ENCODE data around the gene ATP13A3. TPM values are rescaled to one million over a fixed set of nuclear protein-coding genes. Genes with fewer than 3 reads are reported as not detected.

The ATP13A3 gene
- total and polyA plus RNA-seq, 2 of the 4 experiments (the other 2 are of a cell fraction), result 48.1 to 154 TPM

GRCh38 chr3:194475978-194476377 is 10.8 kb downstream of the ATP13A3 start:
- H3K36me3 ChIP-seq (ENCODE audit: control insufficient read depth, insufficient read depth, low read length), result peaks cover 11% of the 10 kb centered on the region
- ChIA-PET CTCF (interaction anchor here (0.6 kb wide), 2 partner anchors 56 to 126 kb away, joined by 3 to 4 read pairs; no protein-coding TSS in a partner anchor), POLR2A (ENCODE audit: unreplicated experiment) (no interaction called here)
- H2BK120ac ChIP-seq (ENCODE audit: low read depth, low read length), result no peak overlapping the region
- H3K18ac ChIP-seq (ENCODE audit: low read depth, low read length), result no peak overlapping the region; the same call in 1 of the 2 replicates
- no peak overlapping the region; the same call in 1 of the 2 replicates for H3K14ac ChIP-seq (replicated peaks; ENCODE audit: low read depth, low read length)
- H4K5ac ChIP-seq (ENCODE audit: low read depth, low read length), result no peak overlapping the region
- no peak for ATAC-seq (ENCODE audit: low read depth)
- no peak overlapping the region for H2AFZ ChIP-seq (replicated peaks; ENCODE audit: low read length, poor library complexity)
- no peaks in the 10 kb centered on the region for H3K9me3 ChIP-seq (ENCODE audit: control insufficient read depth, insufficient read depth, low read length)
- DNase-seq, result no peak
- H3K27ac ChIP-seq (ENCODE audit: insufficient read depth, low read length), result no peak overlapping the region
- H3K79me1 ChIP-seq (ENCODE audit: low read depth in 1 of 2, low read length in 2 of 2), result peaks cover 0 to 51% of the 10 kb centered on the region in 2 experiments; a peak in 2 of 4 replicates
- TF ChIP-seq CEBPB (IDR thresholded peaks at IDR 0.05; ENCODE audit: low read depth, low read length) (no peak), CHD1 (IDR thresholded peaks at IDR 0.05; ENCODE audit: low read depth, low read length) (no peak), RFX5 (IDR thresholded peaks at IDR 0.05; ENCODE audit: low read depth, low read length) (no peak), POLR2A (IDR thresholded peaks at IDR 0.05; ENCODE audit: low read depth, low read length) (no peak), RAD21 (IDR thresholded peaks at IDR 0.05; ENCODE audit: low read length) (no peak)
- no TSS peak for BruUV-seq (replicated peaks)
- H3K9me1 ChIP-seq (ENCODE audit: insufficient read depth, low read length), result peaks cover 18% of the 10 kb centered on the region
- dilution Hi-C loops (cut with HindIII; ENCODE audit: low sequenced_read_pairs, unreplicated experiment) (no loop called here), intact Hi-C loops (cut with micrococcal nuclease) (no loop called here), in situ Hi-C loops (cut with MboI; ENCODE audit: low sequenced_read_pairs) (no loop called here)
- H4K8ac ChIP-seq (ENCODE audit: low read depth in 2 of 2, low read length in 2 of 2), result peak overlapping the region in 1 of 2 experiments; percentile 42; a peak in 1 of 4 replicates
- H2BK15ac ChIP-seq (ENCODE audit: low read depth, low read length), result no peak overlapping the region
- H3K56ac ChIP-seq (ENCODE audit: extremely low read depth, insufficient read depth, low read length), result no peak overlapping the region
- no peak overlapping the region for H3K4ac ChIP-seq (ENCODE audit: low read depth, low read length)
- H4K91ac ChIP-seq (ENCODE audit: insufficient read depth, low read depth, low read length), result no peak overlapping the region
- H3K4me3 ChIP-seq (ENCODE audit: insufficient read depth, low read depth, low read length), result no peak overlapping the region
- H3K4me2 ChIP-seq (ENCODE audit: low read depth, low read length), result no peak overlapping the region
- no peaks in the 10 kb centered on the region for H3K27me3 ChIP-seq (ENCODE audit: control insufficient read depth, insufficient read depth, low read length)
- H2BK20ac ChIP-seq (ENCODE audit: low read depth, low read length), result no peak overlapping the region
- H2AK5ac ChIP-seq (ENCODE audit: low read depth, low read length), result no peak overlapping the region
- H4K20me1 ChIP-seq (ENCODE audit: insufficient read depth, low read length), result peaks cover 81% of the 10 kb centered on the region
- H3K23ac ChIP-seq (ENCODE audit: low read depth, low read length), result peak overlapping the region; percentile 8
- peak overlapping the region; percentile 25 for H2BK5ac ChIP-seq (ENCODE audit: low read depth, low read length, poor library complexity, severe bottlenecking)
- H3K4me1 ChIP-seq (ENCODE audit: control insufficient read depth, insufficient read depth, low read length), result peaks cover 30% of the 10 kb centered on the region
- no peak overlapping the region for H3K9ac ChIP-seq (ENCODE audit: low read depth, low read length)
- 93% methylated on average over 3 of the region's 4 CpGs; no CpG with 5 or more reads in 1 of the 2 experiments for WGBS, 2 experiments (ENCODE audit: extremely low coverage in 2 of 2, insufficient read length in 1 of 2)
- H2AK9ac ChIP-seq (replicated peaks; ENCODE audit: low read depth, low read length, poor library complexity), result no peak overlapping the region

Measured in IMR-90 (cell line).